ENCODE measurements around the gene HS3ST4.
"Not testable (repeated sequence)": the region's sequence is repeated elsewhere in the genome, so short reads cannot be mapped to it uniquely, and the experiment has no call there.

The HS3ST4 gene

DNA sequence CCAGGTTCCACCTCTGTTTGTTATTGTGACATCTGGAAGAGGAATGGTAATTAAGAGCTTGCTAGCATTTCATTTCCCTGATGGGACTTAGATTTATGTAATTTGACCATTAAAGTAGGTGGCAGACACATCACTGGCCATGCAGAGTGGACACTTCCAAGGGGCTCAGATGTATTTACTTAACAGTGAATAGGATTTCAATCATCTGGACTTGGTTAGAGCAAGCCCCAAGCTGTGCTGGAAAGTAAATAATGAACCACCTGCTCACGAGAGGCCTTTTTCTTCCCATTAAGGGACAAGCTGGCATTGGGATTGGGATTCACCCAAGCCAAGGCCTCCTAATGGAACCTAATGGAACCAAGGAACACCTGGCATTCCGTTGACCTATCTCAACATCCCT lies 395.3 kb downstream of the HS3ST4 start:
- Histone ChIP-seq H3K27ac (no peak overlapping the region), H3K79me2 (ENCODE audit: insufficient read depth, low read depth) (no peaks in the 10 kb centered on the region)

DNA sequence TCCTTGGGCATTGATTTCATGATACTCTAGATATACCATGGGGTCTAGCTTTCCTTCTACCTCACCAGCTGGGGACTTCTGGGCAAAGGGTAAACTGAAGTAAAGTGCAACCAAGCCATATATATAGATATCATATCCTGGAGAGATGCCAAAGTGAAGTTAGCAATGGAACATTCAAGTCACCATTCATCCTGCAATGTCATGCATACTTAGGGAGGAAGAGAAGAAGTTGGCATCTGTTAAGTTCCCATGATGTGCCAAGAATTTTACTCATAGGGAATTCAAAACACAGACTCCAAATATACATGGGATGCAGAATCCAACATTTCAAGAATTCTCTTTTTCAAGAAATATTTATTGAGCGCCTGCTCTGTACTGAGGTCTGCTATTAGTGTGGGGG lies 399.8 kb downstream of the HS3ST4 start:
- H3K27me3 ChIP-seq (ENCODE audit: insufficient read depth, low read depth): no peaks in the 10 kb centered on the region
- TF ChIP-seq, protein P1, sequence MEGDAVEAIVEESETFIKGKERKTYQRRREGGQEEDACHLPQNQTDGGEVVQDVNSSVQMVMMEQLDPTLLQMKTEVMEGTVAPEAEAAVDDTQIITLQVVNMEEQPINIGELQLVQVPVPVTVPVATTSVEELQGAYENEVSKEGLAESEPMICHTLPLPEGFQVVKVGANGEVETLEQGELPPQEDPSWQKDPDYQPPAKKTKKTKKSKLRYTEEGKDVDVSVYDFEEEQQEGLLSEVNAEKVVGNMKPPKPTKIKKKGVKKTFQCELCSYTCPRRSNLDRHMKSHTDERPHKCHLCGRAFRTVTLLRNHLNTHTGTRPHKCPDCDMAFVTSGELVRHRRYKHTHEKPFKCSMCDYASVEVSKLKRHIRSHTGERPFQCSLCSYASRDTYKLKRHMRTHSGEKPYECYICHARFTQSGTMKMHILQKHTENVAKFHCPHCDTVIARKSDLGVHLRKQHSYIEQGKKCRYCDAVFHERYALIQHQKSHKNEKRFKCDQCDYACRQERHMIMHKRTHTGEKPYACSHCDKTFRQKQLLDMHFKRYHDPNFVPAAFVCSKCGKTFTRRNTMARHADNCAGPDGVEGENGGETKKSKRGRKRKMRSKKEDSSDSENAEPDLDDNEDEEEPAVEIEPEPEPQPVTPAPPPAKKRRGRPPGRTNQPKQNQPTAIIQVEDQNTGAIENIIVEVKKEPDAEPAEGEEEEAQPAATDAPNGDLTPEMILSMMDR (conservative IDR thresholded peaks at IDR 0.05; ENCODE audit: low read depth, low read length): no peak
- H3K79me2 ChIP-seq (ENCODE audit: insufficient read depth, low read depth): no peaks in the 10 kb centered on the region
- no peaks in the 10 kb centered on the region for H4K20me1 ChIP-seq (ENCODE audit: insufficient read depth)
- no peaks in the 10 kb centered on the region for H3K36me3 ChIP-seq (ENCODE audit: insufficient read depth)
- no peak overlapping the region for H3K9ac ChIP-seq
- no peak overlapping the region for H2AFZ ChIP-seq (ENCODE audit: low read depth)
- H3K4me1 ChIP-seq (ENCODE audit: low read depth, poor library complexity, severe bottlenecking): no peaks in the 10 kb centered on the region
- no peak overlapping the region for H3K4me3 ChIP-seq (IDR thresholded peaks at IDR 0.05; ENCODE audit: insufficient read depth, low read depth, low read length)
- H3K27ac ChIP-seq: no peak overlapping the region
- no peak overlapping the region for H3K4me2 ChIP-seq

More for the DNA sequence above, 395.3 kb downstream of the HS3ST4 start:
- Histone ChIP-seq H3K4me2 (no peak overlapping the region), H2AFZ (ENCODE audit: low read depth) (no peak overlapping the region), H3K9ac (no peak overlapping the region), H4K20me1 (ENCODE audit: insufficient read depth) (no peaks in the 10 kb centered on the region), H3K36me3 (ENCODE audit: insufficient read depth) (no peaks in the 10 kb centered on the region), H3K4me1 (ENCODE audit: low read depth, poor library complexity, severe bottlenecking) (no peaks in the 10 kb centered on the region), H3K27me3 (ENCODE audit: insufficient read depth, low read depth) (no peaks in the 10 kb centered on the region), H3K4me3 (IDR thresholded peaks at IDR 0.05; ENCODE audit: insufficient read depth, low read depth, low read length) (no peak overlapping the region)
- TF ChIP-seq, protein P1 (conservative IDR thresholded peaks at IDR 0.05; ENCODE audit: low read depth, low read length): no peak

DNA sequence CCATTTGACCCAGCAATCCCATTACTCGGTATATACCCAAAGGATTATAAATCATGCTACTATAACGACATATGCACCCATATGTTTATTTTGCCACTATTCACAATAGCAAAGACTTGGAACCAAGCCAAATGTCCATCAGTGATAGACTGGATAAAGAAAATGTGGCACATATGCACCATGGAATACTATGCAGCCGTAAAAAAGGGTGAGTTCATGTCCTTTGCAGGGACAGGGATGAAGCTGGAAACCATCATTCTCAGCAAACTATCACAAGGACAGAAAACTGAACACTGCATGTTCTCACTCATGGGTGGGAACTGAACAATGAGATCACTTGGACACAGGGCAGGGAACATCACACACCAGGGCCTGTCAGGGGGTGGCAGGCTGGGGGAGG lies 406.4 kb downstream of the HS3ST4 start:
- H3K27ac ChIP-seq; H3K79me2 ChIP-seq (ENCODE audit: insufficient read depth, low read depth): not testable (repeated sequence)

DNA sequence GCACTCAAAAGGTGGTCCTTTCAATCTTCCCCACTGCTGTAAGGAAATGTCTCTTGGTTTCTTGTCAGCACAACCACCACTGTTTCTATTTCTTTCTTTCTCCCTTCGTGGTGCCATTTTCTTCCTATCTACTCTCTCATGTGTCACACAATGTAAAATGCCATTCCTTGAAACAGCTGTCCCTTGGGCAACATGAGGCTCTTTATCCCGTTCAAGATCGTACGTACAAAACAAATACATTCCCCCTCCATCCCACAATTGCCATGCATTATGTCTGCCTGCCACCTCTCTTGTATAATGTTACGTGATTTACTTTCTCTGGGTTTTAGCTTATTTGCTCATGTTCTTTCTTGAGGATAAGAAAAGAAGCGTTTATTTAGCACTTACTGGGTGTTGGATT lies 410.6 kb downstream of the HS3ST4 start:
- Histone ChIP-seq H3K27ac (no peak overlapping the region), H2AFZ (ENCODE audit: low read depth) (no peak overlapping the region), H3K36me3 (ENCODE audit: insufficient read depth) (no peaks in the 10 kb centered on the region), H4K20me1 (ENCODE audit: insufficient read depth) (no peaks in the 10 kb centered on the region), H3K4me2 (no peak overlapping the region), H3K4me3 (IDR thresholded peaks at IDR 0.05; ENCODE audit: insufficient read depth, low read depth, low read length) (no peak overlapping the region), H3K9ac (no peak overlapping the region), H3K4me1 (ENCODE audit: low read depth, poor library complexity, severe bottlenecking) (no peaks in the 10 kb centered on the region), H3K79me2 (ENCODE audit: insufficient read depth, low read depth) (no peaks in the 10 kb centered on the region), H3K27me3 (ENCODE audit: insufficient read depth, low read depth) (no peaks in the 10 kb centered on the region)
- TF ChIP-seq, protein P1 (conservative IDR thresholded peaks at IDR 0.05; ENCODE audit: low read depth, low read length): no peak

More for the DNA sequence above, 406.4 kb downstream of the HS3ST4 start:
- not testable (repeated sequence) for H3K27me3 ChIP-seq (ENCODE audit: insufficient read depth, low read depth); H4K20me1 ChIP-seq (ENCODE audit: insufficient read depth); H3K4me2 ChIP-seq; H3K4me1 ChIP-seq (ENCODE audit: low read depth, poor library complexity, severe bottlenecking); H2AFZ ChIP-seq (ENCODE audit: low read depth); H3K9ac ChIP-seq; H3K36me3 ChIP-seq (ENCODE audit: insufficient read depth); H3K4me3 ChIP-seq (IDR thresholded peaks at IDR 0.05; ENCODE audit: insufficient read depth, low read depth, low read length)

DNA sequence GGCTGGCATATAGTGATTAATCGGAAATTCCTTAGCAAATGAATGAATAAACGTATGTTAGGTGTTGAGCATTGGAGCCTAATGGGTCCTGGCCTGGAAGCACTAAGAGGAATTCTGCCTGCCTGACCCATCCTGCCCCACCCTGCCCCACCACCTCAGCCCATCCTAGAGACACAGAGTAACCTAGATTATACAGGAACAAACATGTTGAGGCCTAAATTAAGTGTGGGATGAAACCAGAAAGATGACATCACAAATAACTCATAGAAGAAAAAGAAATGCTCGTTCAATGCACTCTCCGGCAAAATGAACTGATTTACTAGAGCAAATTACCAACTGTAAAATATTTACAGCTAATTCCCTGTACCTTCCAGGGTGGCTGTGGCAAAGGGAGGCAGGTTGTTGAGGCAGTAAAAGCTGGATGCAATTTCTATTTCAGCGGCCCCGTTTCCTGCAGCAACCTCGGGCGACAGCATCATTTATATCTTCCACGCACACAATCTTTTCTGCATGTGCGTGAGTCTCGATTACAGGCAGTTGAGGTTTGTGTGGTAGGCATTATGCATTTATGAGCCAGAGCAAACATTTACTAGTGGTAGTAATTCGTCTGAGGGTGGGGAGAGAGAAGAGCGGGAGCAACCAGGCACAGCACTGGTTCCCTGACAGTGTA lies 417.2 kb downstream of the HS3ST4 start:
- Histone ChIP-seq H3K27me3 (ENCODE audit: insufficient read depth, low read depth) (no peaks in the 10 kb centered on the region), H3K4me1 (ENCODE audit: low read depth, poor library complexity, severe bottlenecking) (no peaks in the 10 kb centered on the region), H3K9ac (no peak overlapping the region), H3K36me3 (ENCODE audit: insufficient read depth) (no peaks in the 10 kb centered on the region), H3K27ac (no peak overlapping the region), H3K4me2 (no peak overlapping the region), H3K79me2 (ENCODE audit: insufficient read depth, low read depth) (no peaks in the 10 kb centered on the region), H3K4me3 (IDR thresholded peaks at IDR 0.05; ENCODE audit: insufficient read depth, low read depth, low read length) (no peak overlapping the region), H4K20me1 (ENCODE audit: insufficient read depth) (no peaks in the 10 kb centered on the region), H2AFZ (ENCODE audit: low read depth) (no peak overlapping the region)
- TF ChIP-seq, protein P1 (conservative IDR thresholded peaks at IDR 0.05; ENCODE audit: low read depth, low read length): no peak
